ENCODE data around the gene TGM2. TPM values are rescaled to one million over a fixed set of nuclear protein-coding genes. Genes with fewer than 3 reads are reported as not detected.
A peak's percentile ranks its signal among the peaks of the same experiment; 100 is the strongest.

Gene TGM2
- total RNA-seq, 2 donors from 2014 or later, result 0.81 to 2.4 TPM

- H3K27ac Mint-ChIP-seq, result peak overlapping the region; percentile 48 to 88
- no peaks in the 10 kb centered on the region for H3K27me3 Mint-ChIP-seq
- H3K36me3 Mint-ChIP-seq, result peaks cover 12% of the 10 kb centered on the region
Observed at GRCh38 chr20:38090061-38090460, 75.0 kb downstream of the TGM2 start.

GRCh38 chr20:38089500-38089899 is 75.6 kb downstream of the TGM2 start:
- Mint-ChIP-seq H3K27ac (peak overlapping the region; percentile 48 to 88), H3K9me3 (no peaks in the 10 kb centered on the region), H3K4me3 (no peak overlapping the region), H3K4me1 (ENCODE audit: low read depth in 2 of 2) (peaks cover 36 to 46% of the 10 kb centered on the region in 2 donors), H3K36me3 (peaks cover 10% of the 10 kb centered on the region), H3K27me3 (no peaks in the 10 kb centered on the region)
- DNase-seq (ENCODE audit: low spot score) (no peak), ATAC-seq (no peak)

More at GRCh38 chr20:38090061-38090460, 75.0 kb downstream of the TGM2 start:
- ATAC-seq (no peak), DNase-seq (ENCODE audit: low spot score) (no peak)
- H3K9me3 Mint-ChIP-seq, result no peaks in the 10 kb centered on the region
- H3K4me3 Mint-ChIP-seq, result no peak overlapping the region
- peaks cover 42 to 48% of the 10 kb centered on the region in 2 donors for H3K4me1 Mint-ChIP-seq (ENCODE audit: low read depth in 2 of 2)

- no peaks in the 10 kb centered on the region for H3K9me3 Mint-ChIP-seq
- no peak for ATAC-seq
- DNase-seq (ENCODE audit: low spot score), result no peak
- peaks cover 26% of the 10 kb centered on the region for H3K36me3 Mint-ChIP-seq
- no peak overlapping the region for H3K4me3 Mint-ChIP-seq
- H3K27me3 Mint-ChIP-seq, result no peaks in the 10 kb centered on the region
- peak overlapping the region in 1 of 2 donors; percentile 24 for H3K27ac Mint-ChIP-seq
- H3K4me1 Mint-ChIP-seq (ENCODE audit: low read depth in 2 of 2), result peaks cover 15 to 20% of the 10 kb centered on the region in 2 donors
Observed at GRCh38 chr20:38085026-38085425, 80.0 kb downstream of the TGM2 start.

GRCh38 chr20:38084425-38084951 is 80.6 kb downstream of the TGM2 start:
- H3K27ac Mint-ChIP-seq, result no peak overlapping the region
- no peaks in the 10 kb centered on the region for H3K27me3 Mint-ChIP-seq
- H3K9me3 Mint-ChIP-seq, result no peaks in the 10 kb centered on the region
- ATAC-seq (no peak), DNase-seq (ENCODE audit: low spot score) (no peak)
- peaks cover 15 to 25% of the 10 kb centered on the region in 2 donors for H3K4me1 Mint-ChIP-seq (ENCODE audit: low read depth in 2 of 2)
- peaks cover 31% of the 10 kb centered on the region for H3K36me3 Mint-ChIP-seq
- H3K4me3 Mint-ChIP-seq, result no peak overlapping the region

DNA sequence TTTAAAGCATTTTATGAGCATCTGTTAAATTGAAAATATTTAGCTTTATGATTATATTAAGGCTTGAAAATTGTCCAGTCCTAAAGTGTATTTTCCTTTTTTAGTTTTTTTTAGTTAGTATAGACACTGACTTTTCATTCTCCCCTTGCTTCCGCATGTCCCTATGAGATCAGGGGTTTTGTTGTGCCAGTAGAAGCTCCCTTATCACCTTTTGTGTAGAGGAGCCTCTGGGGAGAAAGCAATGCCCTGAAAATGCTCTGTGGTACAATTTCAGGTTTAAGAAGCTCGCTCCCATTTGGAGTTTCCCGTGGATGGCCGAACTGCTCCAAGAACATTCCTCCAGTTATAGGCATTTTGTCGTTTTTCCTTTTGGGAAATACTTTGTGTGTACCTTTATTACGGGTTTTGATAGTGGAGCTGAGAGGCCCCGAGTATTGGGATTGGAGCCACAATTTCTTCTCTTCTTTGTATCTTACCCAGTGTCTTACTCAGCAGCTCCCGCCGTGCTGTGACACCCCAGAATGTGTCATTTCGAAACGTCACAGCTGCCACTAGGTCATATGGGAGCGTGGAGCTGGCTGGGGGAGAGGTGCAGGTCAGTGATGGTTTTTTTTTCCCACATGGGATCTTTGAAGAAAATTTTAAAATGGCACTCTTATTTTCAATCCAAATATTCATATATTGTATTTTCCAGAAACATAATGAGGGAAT is 81.6 kb downstream of the TGM2 start:
- Mint-ChIP-seq H3K36me3 (peaks cover 36% of the 10 kb centered on the region), H3K27ac (no peak overlapping the region), H3K4me1 (ENCODE audit: low read depth in 2 of 2) (peaks cover 15 to 25% of the 10 kb centered on the region in 2 donors)

DNA sequence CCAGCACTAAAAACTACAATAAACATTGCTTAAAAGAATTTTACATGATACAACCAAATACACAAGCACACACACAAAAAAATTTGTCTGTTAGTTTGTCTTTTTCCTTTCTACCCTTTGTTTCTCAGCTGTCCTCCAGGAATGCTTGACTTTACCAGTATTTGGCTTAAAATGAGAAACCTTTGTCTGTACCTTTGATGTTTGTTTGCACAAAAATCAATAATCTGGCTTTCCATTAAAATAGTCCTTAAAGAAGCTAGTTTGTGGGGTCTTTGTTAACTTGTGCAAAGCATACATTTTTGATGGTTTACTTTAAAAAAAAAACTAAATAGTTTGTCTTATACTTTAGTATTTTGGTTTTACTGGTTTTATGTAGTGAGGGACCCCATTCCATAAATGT is 82.2 kb downstream of the TGM2 start:
- Mint-ChIP-seq H3K9me3 (no peaks in the 10 kb centered on the region), H3K27me3 (no peaks in the 10 kb centered on the region), H3K36me3 (peaks cover 36% of the 10 kb centered on the region), H3K4me1 (ENCODE audit: low read depth in 2 of 2) (peaks cover 15 to 25% of the 10 kb centered on the region in 2 donors), H3K4me3 (no peak overlapping the region), H3K27ac (no peak overlapping the region)
- DNase-seq (ENCODE audit: low spot score) (no peak), ATAC-seq (no peak)

More for the DNA sequence above, 81.6 kb downstream of the TGM2 start:
- Mint-ChIP-seq H3K27me3 (no peaks in the 10 kb centered on the region), H3K9me3 (no peaks in the 10 kb centered on the region), H3K4me3 (no peak overlapping the region)
- no peak for DNase-seq (ENCODE audit: low spot score)
- ATAC-seq, result no peak

GRCh38 chr20:38081575-38081974 is 83.5 kb downstream of the TGM2 start:
- H3K27me3 Mint-ChIP-seq, result no peaks in the 10 kb centered on the region
- peaks cover 44% of the 10 kb centered on the region for H3K36me3 Mint-ChIP-seq
- H3K27ac Mint-ChIP-seq, result no peak overlapping the region

DNA sequence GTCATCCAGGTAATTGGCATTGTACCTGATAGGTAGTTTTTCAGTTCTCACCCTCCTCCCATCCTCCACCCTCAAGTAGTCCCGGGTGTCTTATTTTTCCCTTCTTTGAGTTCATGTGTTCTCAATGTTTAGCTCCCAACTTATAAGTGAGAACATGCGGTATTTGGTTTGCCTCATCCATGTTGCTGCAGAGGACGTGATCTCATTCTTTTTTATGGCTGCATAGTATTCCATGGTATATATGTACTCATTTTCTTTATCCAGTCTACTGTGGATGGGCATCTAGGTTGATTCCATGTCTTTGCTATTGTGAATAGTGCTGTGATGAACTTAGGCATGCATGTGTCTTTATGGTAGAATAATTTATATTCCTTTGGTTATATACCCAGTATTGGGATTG is 85.7 kb downstream of the TGM2 start:
- Mint-ChIP-seq H3K36me3 (peaks cover 34% of the 10 kb centered on the region), H3K4me3 (no peak overlapping the region), H3K27ac (peak overlapping the region in 1 of 2 donors; percentile 14), H3K27me3 (no peaks in the 10 kb centered on the region), H3K9me3 (no peaks in the 10 kb centered on the region), H3K4me1 (ENCODE audit: low read depth in 2 of 2) (peaks cover 19 to 24% of the 10 kb centered on the region in 2 donors)
- no peak for DNase-seq (ENCODE audit: low spot score)
- no peak for ATAC-seq

More at GRCh38 chr20:38081575-38081974, 83.5 kb downstream of the TGM2 start:
- no peak for ATAC-seq
- Mint-ChIP-seq H3K4me1 (ENCODE audit: low read depth in 2 of 2) (peaks cover 16 to 31% of the 10 kb centered on the region in 2 donors), H3K4me3 (no peak overlapping the region), H3K9me3 (no peaks in the 10 kb centered on the region)
- DNase-seq (ENCODE audit: low spot score), result no peak

GRCh38 chr20:38078084-38078483 is 87.0 kb downstream of the TGM2 start:
- Mint-ChIP-seq H3K36me3 (peaks cover 34% of the 10 kb centered on the region), H3K27ac (no peak overlapping the region), H3K27me3 (no peaks in the 10 kb centered on the region), H3K9me3 (no peaks in the 10 kb centered on the region), H3K4me3 (no peak overlapping the region), H3K4me1 (ENCODE audit: low read depth in 2 of 2) (peaks cover 23 to 29% of the 10 kb centered on the region in 2 donors)
- ATAC-seq (no peak), DNase-seq (ENCODE audit: low spot score) (no peak)

Other genes with a start within 250 kb of the TGM2 start
- gene TTI1, start 131.8 kb downstream of the TGM2 start, total RNA-seq, result 10 to 100 TPM; 30.8 to 53.1 TPM
- 10 to 100 TPM; 46.4 to 85.4 TPM for gene RPRD1B, start 131.5 kb downstream of the TGM2 start, total RNA-seq
- not detected for gene KIAA1755, start 95.5 kb upstream of the TGM2 start, total RNA-seq
- gene BPI, start 138.9 kb upstream of the TGM2 start, total RNA-seq, result not detected
- gene LBP, start 181.2 kb upstream of the TGM2 start, total RNA-seq, result not detected

Data from natural killer cell treated with Interleukin-12 subunit alpha and Interleukin-12 subunit beta and Interleukin-15 and Interleukin-18, amount 100 ng/mL, for 72 hours (primary cell).